ENCODE measurements around the gene PVALB.

DNA sequence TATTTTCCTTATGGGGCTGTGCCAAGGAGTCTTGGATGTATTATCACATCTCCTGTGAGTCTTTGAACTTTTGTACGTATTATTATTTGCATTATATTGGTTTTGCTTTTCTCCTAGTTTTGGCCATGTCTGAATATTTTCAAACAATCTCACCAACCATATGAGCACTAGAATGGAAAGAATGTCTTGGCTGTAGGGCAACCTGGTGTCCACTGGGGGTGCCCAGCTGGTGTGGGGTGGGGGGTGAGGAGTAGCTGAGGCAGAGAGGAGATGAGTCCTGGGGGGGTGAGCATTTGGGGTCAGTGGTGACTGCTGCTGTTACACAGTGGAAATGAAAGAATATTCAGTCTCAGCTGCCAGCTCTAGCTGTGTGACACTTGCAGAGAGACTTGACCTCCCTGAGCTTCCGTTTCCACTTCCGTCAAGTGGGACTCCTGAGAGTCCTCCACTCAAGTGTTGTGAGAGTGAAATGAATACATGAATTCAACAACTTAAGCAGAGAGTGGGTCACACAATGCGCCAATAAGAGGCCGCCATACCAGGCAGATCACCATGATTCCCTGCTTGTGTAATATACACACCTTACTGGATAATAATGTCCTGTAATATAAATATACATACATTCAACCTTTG lies 12.7 kb upstream of the PVALB start:
- TF ChIP-seq, protein P1, sequence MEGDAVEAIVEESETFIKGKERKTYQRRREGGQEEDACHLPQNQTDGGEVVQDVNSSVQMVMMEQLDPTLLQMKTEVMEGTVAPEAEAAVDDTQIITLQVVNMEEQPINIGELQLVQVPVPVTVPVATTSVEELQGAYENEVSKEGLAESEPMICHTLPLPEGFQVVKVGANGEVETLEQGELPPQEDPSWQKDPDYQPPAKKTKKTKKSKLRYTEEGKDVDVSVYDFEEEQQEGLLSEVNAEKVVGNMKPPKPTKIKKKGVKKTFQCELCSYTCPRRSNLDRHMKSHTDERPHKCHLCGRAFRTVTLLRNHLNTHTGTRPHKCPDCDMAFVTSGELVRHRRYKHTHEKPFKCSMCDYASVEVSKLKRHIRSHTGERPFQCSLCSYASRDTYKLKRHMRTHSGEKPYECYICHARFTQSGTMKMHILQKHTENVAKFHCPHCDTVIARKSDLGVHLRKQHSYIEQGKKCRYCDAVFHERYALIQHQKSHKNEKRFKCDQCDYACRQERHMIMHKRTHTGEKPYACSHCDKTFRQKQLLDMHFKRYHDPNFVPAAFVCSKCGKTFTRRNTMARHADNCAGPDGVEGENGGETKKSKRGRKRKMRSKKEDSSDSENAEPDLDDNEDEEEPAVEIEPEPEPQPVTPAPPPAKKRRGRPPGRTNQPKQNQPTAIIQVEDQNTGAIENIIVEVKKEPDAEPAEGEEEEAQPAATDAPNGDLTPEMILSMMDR (IDR thresholded peaks at IDR 0.05; ENCODE audit: insufficient read depth, low read length): no peak
- no peak for TF ChIP-seq SPI1 (IDR thresholded peaks at IDR 0.05; ENCODE audit: borderline replicate concordance, low read depth)
- no peak for TF ChIP-seq POLR2AphosphoS5 (IDR thresholded peaks at IDR 0.05; ENCODE audit: low read depth)

All from HL-60 (cell line).